A673 (cell line): ENCODE results near the gene LCE3D.

ENCODE experiments used
- CTCF ChIP-seq: fragments of 300-800, 200-600 bp; sonication (generic); conservative IDR thresholded peaks from 2 replicates; pipeline ENCODE4 v1.5.1; 2017; ENCODE audit warnings: low read depth, mild to moderate bottlenecking, antibody characterized with exemption, low read length, moderate library complexity, mixed read lengths
- EZH2 ChIP-seq: fragments of 200-600 bp; sonication (generic); IDR thresholded peaks from 2 replicates; pipeline ENCODE4 v1.6.1; 2017; ENCODE audit warnings: borderline replicate concordance, low read depth, mild to moderate bottlenecking, mixed read lengths, antibody characterized with exemption, low read length; ENCODE audit not compliant: poor library complexity, severe bottlenecking

- no peak for TF ChIP-seq CTCF
- no peak for TF ChIP-seq EZH2
Observed at GRCh38 chr1:152566681-152567080, 13.6 kb downstream of the LCE3D start, which contains the start of gene LCE3E.
